Heart left ventricle (tissue), 13 donors: Measurements from ENCODE around the gene EBF4.
"Not testable (repeated sequence)": the region's sequence is repeated elsewhere in the genome, so short reads cannot be mapped to it uniquely, and the experiment has no call there.

Experiments used
- CTCF ChIP-seq, 12 donors: fragments of 200-600 bp; sonication (generic) in 4 of 12; IDR thresholded peaks; one replicate each; pipeline versions ENCODE4 v1.5.0 to v1.8.0; 2018 to 2022; ENCODE audit warnings: antibody characterized with exemption in 12 of 12, mild to moderate bottlenecking in 5 of 12
- POLR2A ChIP-seq, 2 donors: fragments of 450-650 bp; IDR thresholded peaks; one replicate each; pipeline ENCODE4 v1.6.1; 2017; ENCODE audit warnings: antibody characterized with exemption in 2 of 2, mild to moderate bottlenecking in 2 of 2, moderate library complexity in 2 of 2
- donor health status: ischemic (EF 13 %, LVEDD 7.1; RV severe dilation, severe dysfunction).
- donor health status: DM: no; HTN: yes; CAD: no.
- donor health status: DM: no; HTN: no; CAD: no.
- donor health status: ischemic (EF 25% LVEDD 6.9; RV normal size, moderate dysfunction).
- donor health status: ischemic (EF 25% LVEDD 5.7; RV mildly dilated, moderate dysfunction).
- donor health status: ischemic (EF 35%, LVEDD 5.7; RV mildly dilated, moderate dysfunction).
- donor health status: nonischemic (EF 11% LVEDD 7.7; RV severe dilation, severe dysfunction).
- donor health status: DM: yes; HTN: yes; CAD: no.
- donor health status: PGD.
- donor health status: ischemic (EF 29% LVEDD 5.4; RV normal size, mild dysfunction).
- donor health status: nonischemic (EF 23%, LVEDD 6.1; RV moderate dilation, normal function).

- TF ChIP-seq CTCF, POLR2A (IDR thresholded peaks at IDR 0.05): not testable (repeated sequence)
These were observed 10.5 kb upstream of the EBF4 start for GRCh38 chr20:2682040-2682439.
